Bronchial epithelial cell (primary cell): ENCODE results near the gene TDRD3. TPM values are rescaled to one million over a fixed set of nuclear protein-coding genes. Genes with fewer than 3 reads are reported as not detected.

Source experiments
- DNase-seq: peaks from one replicate; pipeline ENCODE4 v3.0.0-alpha.2; 2010; ENCODE audit warnings: low read depth
- FAIRE-seq: peaks from 2 replicates; lab custom pipeline; 2011; peaks lifted over from hg19 to GRCh38; lab: Jason Lieb, UNC
- H3K27me3 ChIP-seq: 2 replicates; pipeline ENCODE4 v1.5.1; 2011; ENCODE audit warnings: low read length; ENCODE audit not compliant: control insufficient read depth, insufficient read depth
- H3K36me3 ChIP-seq: 2 replicates; pipeline ENCODE4 v1.5.1; 2011; ENCODE audit warnings: low read length; ENCODE audit not compliant: control insufficient read depth, insufficient read depth
- H3K4me3 ChIP-seq: 2 replicates; pipeline ENCODE4 v1.5.1; 2011; ENCODE audit warnings: mild to moderate bottlenecking, low read depth, low read length, control low read depth
- CTCF ChIP-seq: IDR thresholded peaks from 2 replicates; pipeline ENCODE4 v1.5.1; 2011; ENCODE audit warnings: mild to moderate bottlenecking, moderate library complexity, low read length, control low read depth, inconsistent platforms; ENCODE audit not compliant: insufficient read depth, severe bottlenecking
- total RNA-seq: library from RNA; depleted of rRNA; stranded (reverse); fragments of >200 nt; gene quantifications from 2 replicates; pipeline ENCODE4 v1.2.1, GENCODE V29; 2014

The TDRD3 gene
- total RNA-seq, 1 donor from 2014 or later, result 12.4 TPM

- FAIRE-seq, result no peak
- no peak overlapping the region for H3K4me3 ChIP-seq
Measured at GRCh38 chr13:60479273-60479672, 82.3 kb downstream of the TDRD3 start.

GRCh38 chr13:60482012-60482411 lies 85.0 kb downstream of the TDRD3 start:
- FAIRE-seq, result no peak
- H3K36me3 ChIP-seq, result no peaks in the 10 kb centered on the region
- no peak overlapping the region for H3K4me3 ChIP-seq
- no peak for DNase-seq
- no peaks in the 10 kb centered on the region for H3K27me3 ChIP-seq
- no peak for TF ChIP-seq CTCF

More at GRCh38 chr13:60479273-60479672, 82.3 kb downstream of the TDRD3 start:
- Histone ChIP-seq H3K27me3 (no peaks in the 10 kb centered on the region), H3K36me3 (no peaks in the 10 kb centered on the region)
- no peak for DNase-seq
- TF ChIP-seq CTCF, result no peak

GRCh38 chr13:60484865-60485264 lies 87.8 kb downstream of the TDRD3 start:
- FAIRE-seq, result no peak
- H3K4me3 ChIP-seq, result no peak overlapping the region
- DNase-seq, result no peak
- H3K36me3 ChIP-seq, result no peaks in the 10 kb centered on the region
- no peaks in the 10 kb centered on the region for H3K27me3 ChIP-seq
- TF ChIP-seq CTCF, result no peak

- FAIRE-seq (no peak), DNase-seq (no peak)
- no peaks in the 10 kb centered on the region for H3K27me3 ChIP-seq
- no peaks in the 10 kb centered on the region for H3K36me3 ChIP-seq
- no peak for TF ChIP-seq CTCF
- no peak overlapping the region for H3K4me3 ChIP-seq
Measured at GRCh38 chr13:60491531-60491930, 94.5 kb downstream of the TDRD3 start.

- DNase-seq (no peak), FAIRE-seq (no peak)
- Histone ChIP-seq H3K27me3 (no peaks in the 10 kb centered on the region), H3K36me3 (no peaks in the 10 kb centered on the region), H3K4me3 (no peak overlapping the region)
- TF ChIP-seq CTCF, result no peak
Measured at GRCh38 chr13:60492187-60492586, 95.2 kb downstream of the TDRD3 start.

- FAIRE-seq (no peak), DNase-seq (no peak)
- no peaks in the 10 kb centered on the region for H3K27me3 ChIP-seq
- no peaks in the 10 kb centered on the region for H3K36me3 ChIP-seq
- H3K4me3 ChIP-seq, result no peak overlapping the region
- TF ChIP-seq CTCF, result no peak
Measured at GRCh38 chr13:60494296-60494695, 97.3 kb downstream of the TDRD3 start.
